Transverse colon (tissue), 3 donors: ENCODE measurements around the gene UBE2E1.

Source experiments
- CTCF ChIP-seq, 5 experiments: fragments of 200-600 bp in 3 of 5; fragments of 450-650 bp in 2 of 5; sonication (generic) in 3 of 5; IDR thresholded peaks; 1 replicate in 2 of 5; 2 replicates in 3 of 5; pipeline ENCODE4 v1.5.1; 2016 to 2017; ENCODE audit warnings: antibody characterized with exemption in 5 of 5, inconsistent platforms in 3 of 5, mild to moderate bottlenecking in 2 of 5, moderate library complexity in 1 of 5
- EP300 ChIP-seq: sonication (generic); formaldehyde crosslinking; IDR thresholded peaks from one replicate; pipeline ENCODE4 v1.6.1; 2017; ENCODE audit warnings: antibody characterized with exemption, low read depth

GRCh38 chr3:23856286-23856685 is 50.5 kb downstream of the UBE2E1 start:
- TF ChIP-seq EP300 (no peak), CTCF (IDR thresholded peaks at IDR 0.05) (no peak)
